ENCODE results near the gene PRDX1.

Gene PRDX1

DNA sequence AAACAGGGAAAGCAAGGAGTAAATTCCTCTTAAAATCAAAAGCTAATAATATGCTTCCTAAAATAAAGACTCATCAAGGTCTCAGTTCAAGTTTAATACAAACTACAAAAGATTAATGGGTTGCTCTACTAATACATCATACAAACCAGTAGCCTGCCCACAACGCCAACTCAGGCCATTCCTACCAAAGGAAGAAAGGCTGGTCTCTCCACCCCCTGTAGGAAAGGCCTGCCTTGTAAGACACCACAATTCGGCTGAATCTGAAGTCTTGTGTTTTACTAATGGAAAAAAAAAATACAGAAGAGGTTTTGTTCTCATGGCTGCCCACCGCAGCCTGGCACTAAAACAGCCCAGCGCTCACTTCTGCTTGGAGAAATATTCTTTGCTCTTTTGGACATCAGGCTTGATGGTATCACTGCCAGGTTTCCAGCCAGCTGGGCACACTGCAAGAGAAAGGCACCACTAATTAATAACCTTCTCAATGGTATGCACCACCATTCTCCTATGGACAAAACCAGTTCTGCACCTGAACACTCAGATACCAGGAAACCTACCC, 10.6 kb downstream of the PRDX1 start:
- Histone ChIP-seq H3K27ac (ENCODE audit: low read length) (no peak overlapping the region), H3K4me2 (ENCODE audit: low read depth, low read length) (no peak overlapping the region), H3K4me3 (ENCODE audit: low read length) (no peak overlapping the region), H2AFZ (ENCODE audit: low read length) (no peak overlapping the region), H3K27me3 (replicated peaks; ENCODE audit: insufficient read depth, low read length) (no peaks in the 10 kb centered on the region), H4K20me1 (ENCODE audit: insufficient read depth, low read length) (no peaks in the 10 kb centered on the region), H3K9me3 (replicated peaks; ENCODE audit: insufficient read depth, low read length) (no peaks in the 10 kb centered on the region), H3K4me1 (ENCODE audit: low read length) (no peaks in the 10 kb centered on the region), H3K36me3 (replicated peaks; ENCODE audit: insufficient read depth, low read length) (peaks cover 17% of the 10 kb centered on the region), H3K79me2 (ENCODE audit: low read length) (peaks cover 27% of the 10 kb centered on the region), H3F3A (ENCODE audit: insufficient read depth, low read length) (peaks cover 28% of the 10 kb centered on the region), H3K9me2 (replicated peaks; ENCODE audit: insufficient read depth, low read length) (no peaks in the 10 kb centered on the region), H3K9ac (ENCODE audit: low read length) (no peak overlapping the region)
- TF ChIP-seq CTCF (IDR thresholded peaks at IDR 0.05; ENCODE audit: low read length), result no peak
- no peak for TF ChIP-seq EZH2phosphoT487 (IDR thresholded peaks at IDR 0.05; ENCODE audit: low read length)
- TF ChIP-seq EZH2 (optimal IDR thresholded peaks at IDR 0.05; ENCODE audit: low read depth, low read length), result no peak
- no peak for DNase-seq

DNA sequence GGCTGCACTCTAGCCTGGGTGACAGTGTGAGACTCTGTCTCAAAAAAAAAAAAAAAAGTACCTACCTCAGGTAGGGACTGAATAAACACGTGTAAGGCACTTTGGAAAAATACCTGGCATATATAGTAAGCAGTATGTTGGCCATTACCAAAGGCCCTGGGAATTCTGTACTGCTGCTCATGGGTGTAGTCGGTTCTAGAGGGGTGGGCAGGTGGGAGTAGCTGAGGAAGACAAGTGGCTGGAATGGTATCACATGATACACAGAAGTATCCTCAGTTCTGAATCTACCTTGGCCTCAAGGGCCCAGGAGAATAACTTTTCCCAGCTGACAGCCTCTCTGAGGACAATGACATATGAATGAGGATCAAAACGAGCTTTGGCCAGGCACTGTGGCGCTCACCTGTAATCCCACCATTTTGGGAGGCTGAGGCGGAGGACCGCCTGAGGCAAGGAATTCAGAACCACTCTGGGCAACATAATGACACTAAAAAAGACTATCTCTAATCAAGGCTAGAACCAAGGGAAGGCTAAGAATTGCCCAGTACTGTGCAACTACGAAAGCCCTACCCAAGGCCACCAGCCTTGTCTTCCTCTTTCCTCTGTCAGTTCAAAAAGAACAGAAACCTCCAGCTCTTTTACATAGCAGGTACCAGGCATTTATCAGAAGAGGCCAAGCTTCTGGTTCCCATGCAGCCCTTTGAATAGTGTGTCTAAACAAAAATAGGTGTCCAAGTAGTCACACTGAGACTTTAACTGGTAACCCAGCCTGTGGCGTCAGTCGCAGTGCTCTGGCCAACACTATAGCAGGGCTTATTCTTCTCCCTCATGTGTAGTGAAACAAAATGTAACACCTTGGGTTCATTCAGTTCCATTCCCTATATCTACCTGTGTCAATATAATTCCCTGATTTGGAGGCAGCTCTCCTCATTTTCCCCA, 11.4 kb downstream of the PRDX1 start:
- no peaks in the 10 kb centered on the region for H3K27me3 ChIP-seq (replicated peaks; ENCODE audit: insufficient read depth, low read length)
- DNase-seq, result no peak
- no peak for TF ChIP-seq EZH2phosphoT487 (IDR thresholded peaks at IDR 0.05; ENCODE audit: low read length)
- no peak for TF ChIP-seq EZH2 (optimal IDR thresholded peaks at IDR 0.05; ENCODE audit: low read depth, low read length)
- peaks cover 28% of the 10 kb centered on the region for H3F3A ChIP-seq (ENCODE audit: insufficient read depth, low read length)
- H2AFZ ChIP-seq (ENCODE audit: low read length), result no peak overlapping the region
- no peaks in the 10 kb centered on the region for H3K9me2 ChIP-seq (replicated peaks; ENCODE audit: insufficient read depth, low read length)
- no peaks in the 10 kb centered on the region for H4K20me1 ChIP-seq (ENCODE audit: insufficient read depth, low read length)
- no peak overlapping the region for H3K4me3 ChIP-seq (ENCODE audit: low read length)
- H3K27ac ChIP-seq (ENCODE audit: low read length), result no peak overlapping the region
- no peak overlapping the region for H3K4me2 ChIP-seq (ENCODE audit: low read depth, low read length)
- H3K4me1 ChIP-seq (ENCODE audit: low read length), result no peaks in the 10 kb centered on the region
- no peak overlapping the region for H3K9ac ChIP-seq (ENCODE audit: low read length)
- peaks cover 15% of the 10 kb centered on the region for H3K36me3 ChIP-seq (replicated peaks; ENCODE audit: insufficient read depth, low read length)
- H3K9me3 ChIP-seq (replicated peaks; ENCODE audit: insufficient read depth, low read length), result no peaks in the 10 kb centered on the region
- peaks cover 20% of the 10 kb centered on the region for H3K79me2 ChIP-seq (ENCODE audit: low read length)

DNA sequence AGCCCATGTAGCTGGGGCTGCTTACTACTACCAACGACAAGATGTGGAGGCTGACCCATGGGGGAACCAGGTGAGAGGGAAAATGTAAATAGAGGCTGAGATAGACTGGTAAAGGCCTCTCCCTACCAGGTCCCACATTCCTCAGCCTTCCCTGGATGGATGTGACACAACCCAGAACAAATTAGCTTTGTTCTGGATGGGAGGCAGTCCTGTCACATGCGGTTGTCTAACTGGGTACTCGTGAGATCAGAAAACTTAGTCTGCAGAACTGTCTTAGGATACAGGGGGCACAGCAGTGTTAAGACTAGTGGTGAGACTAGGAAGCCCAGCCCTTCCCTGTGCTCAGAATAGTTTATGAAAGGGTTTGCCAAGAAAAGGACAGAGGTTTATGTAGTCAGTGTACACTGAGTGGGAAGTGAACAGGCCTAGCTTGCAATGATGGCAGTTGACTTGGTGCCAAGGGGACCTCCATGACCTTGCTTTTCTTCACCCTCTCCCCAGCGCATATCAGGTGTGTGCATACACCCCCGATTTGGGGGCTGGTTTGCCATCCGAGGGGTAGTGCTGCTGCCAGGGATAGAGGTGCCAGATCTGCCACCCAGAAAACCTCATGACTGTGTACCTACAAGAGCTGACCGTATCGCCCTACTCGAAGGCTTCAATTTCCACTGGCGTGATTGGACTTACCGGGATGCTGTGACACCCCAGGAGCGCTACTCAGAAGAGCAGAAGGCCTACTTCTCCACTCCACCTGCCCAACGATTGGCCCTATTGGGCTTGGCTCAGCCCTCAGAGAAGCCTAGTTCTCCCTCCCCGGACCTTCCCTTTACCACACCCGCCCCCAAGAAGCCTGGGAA, 13.2 kb downstream of the PRDX1 start:
- Histone ChIP-seq H3K9me2 (replicated peaks; ENCODE audit: insufficient read depth, low read length) (no peaks in the 10 kb centered on the region), H3K4me3 (ENCODE audit: low read length) (no peak overlapping the region), H2AFZ (ENCODE audit: low read length) (no peak overlapping the region), H3K79me2 (ENCODE audit: low read length) (peaks cover 14% of the 10 kb centered on the region; the same call in 1 of the 2 replicates), H3K36me3 (replicated peaks; ENCODE audit: insufficient read depth, low read length) (peaks cover 10% of the 10 kb centered on the region), H3K9me3 (replicated peaks; ENCODE audit: insufficient read depth, low read length) (no peaks in the 10 kb centered on the region), H3F3A (ENCODE audit: insufficient read depth, low read length) (peaks cover 28% of the 10 kb centered on the region), H4K20me1 (ENCODE audit: insufficient read depth, low read length) (no peaks in the 10 kb centered on the region), H3K4me1 (ENCODE audit: low read length) (no peaks in the 10 kb centered on the region), H3K9ac (ENCODE audit: low read length) (no peak overlapping the region), H3K4me2 (ENCODE audit: low read depth, low read length) (no peak overlapping the region), H3K27me3 (replicated peaks; ENCODE audit: insufficient read depth, low read length) (no peaks in the 10 kb centered on the region), H3K27ac (ENCODE audit: low read length) (no peak overlapping the region)
- no peak for DNase-seq
- no peak for TF ChIP-seq EZH2 (optimal IDR thresholded peaks at IDR 0.05; ENCODE audit: low read depth, low read length)
- TF ChIP-seq EZH2phosphoT487 (IDR thresholded peaks at IDR 0.05; ENCODE audit: low read length), result no peak
- no peak for TF ChIP-seq CTCF (IDR thresholded peaks at IDR 0.05; ENCODE audit: low read length)
